A549 treated with dexamethasone at 1 μM for 4 hours (cell line): ENCODE data around the gene DUXB. TPM values are rescaled to one million over a fixed set of nuclear protein-coding genes. Genes with fewer than 3 reads are reported as not detected.

Experiments used
- total RNA-seq: library from RNA; stranded (reverse); fragments of 200-300 nt; extraction: Qiagen RNA extraction; gene quantifications from 5 replicates; pipeline ENCODE4 v1.2.3, GENCODE V29; 2022

Gene DUXB
- total RNA-seq, result 0.08 to 0.16 TPM in 2 of 5 replicates, not detected in the others

GRCh38 chr16:75701361-75701760 lies at the start of gene DUXB:
Gene DUXB (minus strand): TSS chr16:75701461. CDS start chr16:75701418, 43 bp downstream.

GRCh38 chr16:75726390-75726789 lies 25.1 kb upstream of the DUXB start, which contains the start of gene CPHXL:
Gene CPHXL (minus strand): TSS chr16:75726490. CDS start chr16:75726442, 48 bp downstream.

GRCh38 chr16:75676909-75677308 lies 24.4 kb downstream of the DUXB start, which contains the start of gene CPHXL2:
Gene CPHXL2 (minus strand): TSS chr16:75677009. CDS start chr16:75676999, 10 bp downstream.

GRCh38 chr16:75647492-75648264 lies 53.6 kb downstream of the DUXB start, which contains the start of the genes KARS1 and TERF2IP:
Gene KARS1 (minus strand): TSS chr16:75647665. CDS start chr16:75647639, 26 bp downstream.
Gene TERF2IP (plus strand): TSS chr16:75647773. CDS start chr16:75647883, 110 bp downstream.

Other genes with a start within 250 kb of the DUXB start
- 12.0 to 15.9 TPM (median 14.5 TPM) in 5 replicates for gene TMEM170A, start 236.8 kb downstream of the DUXB start, total RNA-seq
- 0.14 to 0.33 TPM (median 0.22 TPM) in 5 replicates for gene CHST6, start 206.0 kb downstream of the DUXB start, total RNA-seq
- gene CHST5, start 165.4 kb downstream of the DUXB start, total RNA-seq, result 0.05 to 0.11 TPM (median 0.10 TPM) in 3 of 5 replicates, not detected in the others
- 7.4 to 9.2 TPM (median 8.7 TPM) in 5 replicates for gene TMEM231, start 145.2 kb downstream of the DUXB start, total RNA-seq
- 79.2 to 88.5 TPM (median 85.7 TPM) in 5 replicates for gene GABARAPL2, start 135.1 kb downstream of the DUXB start, total RNA-seq
- gene ADAT1, start 78.2 kb downstream of the DUXB start, total RNA-seq, result 26.2 to 44.9 TPM (median 38.8 TPM) in 5 replicates
- 169 to 183 TPM (median 178 TPM) in 5 replicates for gene KARS1, start 53.8 kb downstream of the DUXB start, total RNA-seq
- 42.7 to 46.1 TPM (median 43.6 TPM) in 5 replicates for gene TERF2IP, start 53.7 kb downstream of the DUXB start, total RNA-seq
- gene CPHXL2, start 24.5 kb downstream of the DUXB start, total RNA-seq, result not detected in 5 replicates
- 0.08 TPM in 1 of 5 replicates, not detected in the others for gene CPHXL, start 25.0 kb upstream of the DUXB start, total RNA-seq